ENCODE measurements around the gene PYGB.
A peak's percentile ranks its signal among the peaks of the same experiment; 100 is the strongest.
"Not testable (repeated sequence)": the region's sequence is repeated elsewhere in the genome, so short reads cannot be mapped to it uniquely, and the experiment has no call there.

PYGB gene

GRCh38 chr20:25306991-25307903, 59.4 kb downstream of the PYGB start:
- H3K9ac ChIP-seq, result peak overlapping the region in 2 of 11 experiments; percentile 6 to 65; a peak in 1 of 22 replicates
- H3K27ac ChIP-seq, result peak overlapping the region in 5 of 11 experiments; percentile 18 to 78 (median 43); a peak in 5 of 22 replicates
- TF ChIP-seq Cebpa-rat (IDR thresholded peaks at IDR 0.05), result no peak
- H3K27me3 ChIP-seq, result no peaks in the 10 kb centered on the region
- peaks cover 0 to 5% (median 0%) of the 10 kb centered on the region in 11 experiments; a peak in 2 of 22 replicates for H3K9me3 ChIP-seq (replicated peaks in 1 of 11)
- H3K4me1 ChIP-seq, result peaks cover 40 to 66% (median 49%) of the 10 kb centered on the region in 10 experiments
- H3K4me2 ChIP-seq, result peak overlapping the region in 3 of 11 experiments; percentile 13 to 94 (median 89); a peak in 4 of 22 replicates
- H4K20me1 ChIP-seq, result peaks cover 0 to 23% (median 7%) of the 10 kb centered on the region in 11 experiments; a peak in 8 of 22 replicates
- H3K36me3 ChIP-seq, result peaks cover 28 to 60% (median 45%) of the 10 kb centered on the region in 11 experiments; a peak in 21 of 22 replicates
- H3K4me3 ChIP-seq, result no peak overlapping the region

- Histone ChIP-seq H3K4me2 (peak overlapping the region; percentile 79 to 97 (median 91)), H3K27ac (peak overlapping the region; percentile 37 to 97 (median 78)), H4K20me1 (peaks cover 0 to 23% (median 7%) of the 10 kb centered on the region in 11 experiments; a peak in 8 of 22 replicates), H3K9me3 (replicated peaks in 1 of 11) (peaks cover 0 to 7% (median 0%) of the 10 kb centered on the region in 11 experiments; a peak in 2 of 22 replicates), H3K27me3 (no peaks in the 10 kb centered on the region), H3K9ac (peak overlapping the region; percentile 38 to 85 (median 65); a peak in 13 of 22 replicates), H3K4me3 (0 out of 20 replicates have a peak overlapping the region, but pooled peaks of 1 of the 10 experiments have one; percentile 22), H3K36me3 (peaks cover 20 to 51% (median 36%) of the 10 kb centered on the region in 11 experiments; a peak in 21 of 22 replicates), H3K4me1 (peaks cover 40 to 68% (median 49%) of the 10 kb centered on the region in 10 experiments)
- no peak for TF ChIP-seq Cebpa-rat (IDR thresholded peaks at IDR 0.05)
Observed at GRCh38 chr20:25308083-25308491, 60.2 kb downstream of the PYGB start.

GRCh38 chr20:25308671-25309394, 60.9 kb downstream of the PYGB start:
- H4K20me1 ChIP-seq, result peaks cover 0 to 21% (median 7%) of the 10 kb centered on the region in 11 experiments; a peak in 8 of 22 replicates
- H3K9ac ChIP-seq, result peak overlapping the region; percentile 39 to 85 (median 68); a peak in 18 of 22 replicates
- H3K4me2 ChIP-seq, result peak overlapping the region; percentile 79 to 97 (median 91)
- TF ChIP-seq Cebpa-rat (IDR thresholded peaks at IDR 0.05), result no peak
- H3K9me3 ChIP-seq (replicated peaks in 1 of 11), result peaks cover 0 to 7% (median 0%) of the 10 kb centered on the region in 11 experiments; a peak in 2 of 22 replicates
- H3K36me3 ChIP-seq, result peaks cover 14 to 49% (median 34%) of the 10 kb centered on the region in 11 experiments; a peak in 21 of 22 replicates
- peak overlapping the region; percentile 51 to 97 (median 78) for H3K27ac ChIP-seq
- peak overlapping the region in 5 of 10 experiments; percentile 8 to 48 (median 22); a peak in 3 of 20 replicates for H3K4me3 ChIP-seq
- H3K27me3 ChIP-seq, result no peaks in the 10 kb centered on the region
- peaks cover 40 to 72% (median 53%) of the 10 kb centered on the region in 10 experiments for H3K4me1 ChIP-seq

DNA sequence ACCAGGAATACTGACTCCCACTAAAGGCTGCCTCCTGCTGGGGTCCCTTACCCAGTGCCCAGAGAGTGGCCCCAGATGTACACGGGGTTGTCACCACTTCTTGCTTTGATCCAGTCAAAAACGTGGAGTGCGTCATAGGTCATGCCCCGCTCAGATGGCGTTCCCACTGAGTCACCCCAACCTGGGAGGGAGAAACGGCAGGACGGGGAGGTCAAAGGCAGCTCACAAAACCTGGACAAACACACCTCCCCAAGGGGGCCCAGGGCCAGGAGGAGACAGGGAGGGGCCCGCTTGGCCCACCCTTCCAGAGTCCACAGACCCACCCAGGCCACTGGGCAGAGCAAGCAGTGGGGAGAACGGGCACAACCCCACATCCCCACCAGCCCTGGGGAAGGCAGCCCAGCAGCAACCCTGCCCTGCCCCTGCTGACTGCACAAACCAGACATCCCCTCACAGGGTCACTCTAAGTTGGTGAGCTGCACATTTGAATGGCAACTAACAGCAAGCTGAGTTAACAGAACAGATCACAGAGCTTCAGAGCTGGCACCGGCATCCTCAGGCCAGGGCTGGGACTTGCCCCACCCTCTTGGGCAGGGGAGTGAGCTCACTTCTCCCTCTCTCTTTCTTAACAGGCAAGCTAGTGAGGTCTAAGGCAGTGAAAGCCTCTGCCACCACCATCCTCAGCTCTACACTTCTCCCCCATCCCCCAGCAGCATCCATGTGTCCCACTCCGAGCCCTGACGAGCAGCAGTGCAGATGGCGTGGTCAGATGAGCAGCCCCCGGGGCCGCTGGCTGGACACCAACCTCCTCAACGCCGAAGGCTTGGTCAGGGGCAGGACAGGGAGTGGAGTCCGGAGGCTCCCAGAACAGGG, 61.7 kb downstream of the PYGB start:
- peak overlapping the region in 5 of 10 experiments; percentile 8 to 54 (median 40); a peak in 5 of 20 replicates for H3K4me3 ChIP-seq
- peak overlapping the region; percentile 51 to 97 (median 78); a peak in 21 of 22 replicates for H3K27ac ChIP-seq
- no peak for TF ChIP-seq Cebpa-rat (IDR thresholded peaks at IDR 0.05)
- peaks cover 0 to 21% (median 7%) of the 10 kb centered on the region in 11 experiments; a peak in 8 of 22 replicates for H4K20me1 ChIP-seq
- H3K4me1 ChIP-seq, result peaks cover 40 to 80% (median 61%) of the 10 kb centered on the region in 10 experiments
- no peaks in the 10 kb centered on the region for H3K27me3 ChIP-seq
- H3K36me3 ChIP-seq, result peaks cover 14 to 49% (median 34%) of the 10 kb centered on the region in 11 experiments; a peak in 21 of 22 replicates
- H3K9ac ChIP-seq, result peak overlapping the region; percentile 42 to 85 (median 68); a peak in 21 of 22 replicates
- H3K4me2 ChIP-seq, result peak overlapping the region; percentile 79 to 97 (median 91)
- peaks cover 0 to 7% (median 0%) of the 10 kb centered on the region in 11 experiments; a peak in 2 of 22 replicates for H3K9me3 ChIP-seq (replicated peaks in 1 of 11)

GRCh38 chr20:25310268-25310920, 62.5 kb downstream of the PYGB start:
- Histone ChIP-seq H3K4me3 (peak overlapping the region in 8 of 10 experiments; percentile 23 to 54 (median 43); a peak in 15 of 20 replicates), H3K9ac (peak overlapping the region; percentile 42 to 85 (median 72)), H3K9me3 (replicated peaks in 1 of 11) (peaks cover 0 to 7% (median 0%) of the 10 kb centered on the region in 11 experiments; a peak in 2 of 22 replicates), H3K4me2 (peak overlapping the region; percentile 79 to 97 (median 91)), H3K27ac (peak overlapping the region; percentile 51 to 97 (median 78)), H3K27me3 (no peaks in the 10 kb centered on the region), H3K4me1 (peaks cover 40 to 81% (median 64%) of the 10 kb centered on the region in 10 experiments), H4K20me1 (peaks cover 0 to 21% (median 7%) of the 10 kb centered on the region in 11 experiments; a peak in 8 of 22 replicates), H3K36me3 (peaks cover 13 to 49% (median 37%) of the 10 kb centered on the region in 11 experiments; a peak in 21 of 22 replicates)
- TF ChIP-seq Cebpa-rat (IDR thresholded peaks at IDR 0.05), result no peak

- Histone ChIP-seq H3K4me1 (peaks cover 40 to 83% (median 67%) of the 10 kb centered on the region in 10 experiments), H3K4me3 (peak overlapping the region in 7 of 10 experiments; percentile 38 to 54 (median 45); a peak in 15 of 20 replicates), H3K9ac (peak overlapping the region; percentile 42 to 85 (median 72); a peak in 21 of 22 replicates), H3K4me2 (peak overlapping the region; percentile 79 to 97 (median 91)), H4K20me1 (peaks cover 0 to 21% (median 7%) of the 10 kb centered on the region in 11 experiments; a peak in 8 of 22 replicates), H3K36me3 (peaks cover 8 to 51% (median 34%) of the 10 kb centered on the region in 11 experiments; a peak in 21 of 22 replicates), H3K27ac (peak overlapping the region; percentile 51 to 97 (median 78)), H3K27me3 (no peaks in the 10 kb centered on the region), H3K9me3 (replicated peaks in 1 of 11) (peaks cover 0 to 7% (median 0%) of the 10 kb centered on the region in 11 experiments; a peak in 2 of 22 replicates)
- no peak for TF ChIP-seq Cebpa-rat (IDR thresholded peaks at IDR 0.05)
Observed at GRCh38 chr20:25310921-25311728, 63.2 kb downstream of the PYGB start.

- not testable (repeated sequence) for H3K9ac ChIP-seq; H3K27ac ChIP-seq; H3K4me2 ChIP-seq; H3K4me3 ChIP-seq; H3K9me3 ChIP-seq (replicated peaks in 1 of 11); H3K27me3 ChIP-seq
- Histone ChIP-seq H3K4me1 (peaks cover 49 to 89% (median 75%) of the 10 kb centered on the region in 10 experiments), H4K20me1 (peaks cover 0 to 21% (median 7%) of the 10 kb centered on the region in 11 experiments; a peak in 8 of 22 replicates), H3K36me3 (peaks cover 6 to 40% (median 29%) of the 10 kb centered on the region in 11 experiments; a peak in 20 of 22 replicates)
Observed at GRCh38 chr20:25312716-25313115, 64.8 kb downstream of the PYGB start.
